ENCODE measurements around the gene PACSIN3.

PACSIN3 gene

GRCh38 chr11:47164321-47164720 lies 21.9 kb downstream of the PACSIN3 start:
- no CpG with 5 or more reads among the region's 4 CpGs for WGBS (ENCODE audit: insufficient coverage, insufficient read length)
- H3K36me3 ChIP-seq (ENCODE audit: control insufficient read depth, insufficient read depth, low read length), result peaks cover 30% of the 10 kb centered on the region
- no peaks in the 10 kb centered on the region for H3K27me3 ChIP-seq (ENCODE audit: control insufficient read depth, insufficient read depth, low read length)
- no peaks in the 10 kb centered on the region for H3K4me1 ChIP-seq (ENCODE audit: control insufficient read depth, insufficient read depth, low read length)
- no peak for DNase-seq (ENCODE audit: low read depth, low spot score)
- no peak overlapping the region for H3K4me3 ChIP-seq (ENCODE audit: low read length)
- no peak overlapping the region for H3K27ac ChIP-seq (ENCODE audit: low read length)
- H3K9me3 ChIP-seq (ENCODE audit: control insufficient read depth, insufficient read depth, low read length), result no peaks in the 10 kb centered on the region

- Histone ChIP-seq H3K4me1 (ENCODE audit: control insufficient read depth, insufficient read depth, low read length) (no peaks in the 10 kb centered on the region), H3K27ac (ENCODE audit: low read length) (no peak overlapping the region), H3K9me3 (ENCODE audit: control insufficient read depth, insufficient read depth, low read length) (no peaks in the 10 kb centered on the region), H3K4me3 (ENCODE audit: low read length) (no peak overlapping the region), H3K36me3 (ENCODE audit: control insufficient read depth, insufficient read depth, low read length) (peaks cover 30% of the 10 kb centered on the region), H3K27me3 (ENCODE audit: control insufficient read depth, insufficient read depth, low read length) (no peaks in the 10 kb centered on the region)
- DNase-seq (ENCODE audit: low read depth, low spot score), result no peak
- no CpG with 5 or more reads among the region's 15 CpGs for WGBS (ENCODE audit: insufficient coverage, insufficient read length)
Measured at GRCh38 chr11:47163898-47164297, 22.3 kb downstream of the PACSIN3 start.

GRCh38 chr11:47163193-47163592 lies 23.0 kb downstream of the PACSIN3 start:
- peaks cover 29% of the 10 kb centered on the region for H3K36me3 ChIP-seq (ENCODE audit: control insufficient read depth, insufficient read depth, low read length)
- H3K27me3 ChIP-seq (ENCODE audit: control insufficient read depth, insufficient read depth, low read length), result no peaks in the 10 kb centered on the region
- no peak for DNase-seq (ENCODE audit: low read depth, low spot score)
- WGBS (ENCODE audit: insufficient coverage, insufficient read length), result no CpG with 5 or more reads among the region's 3 CpGs
- H3K4me3 ChIP-seq (ENCODE audit: low read length), result no peak overlapping the region
- H3K9me3 ChIP-seq (ENCODE audit: control insufficient read depth, insufficient read depth, low read length), result no peaks in the 10 kb centered on the region
- no peaks in the 10 kb centered on the region for H3K4me1 ChIP-seq (ENCODE audit: control insufficient read depth, insufficient read depth, low read length)
- no peak overlapping the region for H3K27ac ChIP-seq (ENCODE audit: low read length)

- no peak for DNase-seq (ENCODE audit: low read depth, low spot score)
- H3K9me3 ChIP-seq (ENCODE audit: control insufficient read depth, insufficient read depth, low read length), result no peaks in the 10 kb centered on the region
- H3K27me3 ChIP-seq (ENCODE audit: control insufficient read depth, insufficient read depth, low read length), result no peaks in the 10 kb centered on the region
- H3K4me3 ChIP-seq (ENCODE audit: low read length), result no peak overlapping the region
- no CpG with 5 or more reads among the region's 5 CpGs for WGBS (ENCODE audit: insufficient coverage, insufficient read length)
- no peaks in the 10 kb centered on the region for H3K4me1 ChIP-seq (ENCODE audit: control insufficient read depth, insufficient read depth, low read length)
- peaks cover 23% of the 10 kb centered on the region for H3K36me3 ChIP-seq (ENCODE audit: control insufficient read depth, insufficient read depth, low read length)
- H3K27ac ChIP-seq (ENCODE audit: low read length), result no peak overlapping the region
Measured at GRCh38 chr11:47162426-47162825, 23.8 kb downstream of the PACSIN3 start.

GRCh38 chr11:47161890-47162289 lies 24.3 kb downstream of the PACSIN3 start:
- Histone ChIP-seq H3K36me3 (ENCODE audit: control insufficient read depth, insufficient read depth, low read length) (peaks cover 24% of the 10 kb centered on the region), H3K9me3 (ENCODE audit: control insufficient read depth, insufficient read depth, low read length) (no peaks in the 10 kb centered on the region), H3K27me3 (ENCODE audit: control insufficient read depth, insufficient read depth, low read length) (no peaks in the 10 kb centered on the region), H3K4me3 (ENCODE audit: low read length) (no peak overlapping the region), H3K27ac (ENCODE audit: low read length) (no peak overlapping the region), H3K4me1 (ENCODE audit: control insufficient read depth, insufficient read depth, low read length) (no peaks in the 10 kb centered on the region)
- no CpG with 5 or more reads among the region's 9 CpGs for WGBS (ENCODE audit: insufficient coverage, insufficient read length)
- DNase-seq (ENCODE audit: low read depth, low spot score), result no peak

- Histone ChIP-seq H3K27me3 (ENCODE audit: control insufficient read depth, insufficient read depth, low read length) (no peaks in the 10 kb centered on the region), H3K36me3 (ENCODE audit: control insufficient read depth, insufficient read depth, low read length) (peaks cover 19% of the 10 kb centered on the region), H3K4me3 (ENCODE audit: low read length) (no peak overlapping the region), H3K9me3 (ENCODE audit: control insufficient read depth, insufficient read depth, low read length) (no peaks in the 10 kb centered on the region), H3K4me1 (ENCODE audit: control insufficient read depth, insufficient read depth, low read length) (no peaks in the 10 kb centered on the region), H3K27ac (ENCODE audit: low read length) (no peak overlapping the region)
- peak; percentile 89 for DNase-seq (ENCODE audit: low read depth, low spot score)
- WGBS (ENCODE audit: insufficient coverage, insufficient read length), result no CpG with 5 or more reads among the region's 14 CpGs
Measured at GRCh38 chr11:47161134-47161854, 24.9 kb downstream of the PACSIN3 start.

GRCh38 chr11:47160753-47161133 lies 25.5 kb downstream of the PACSIN3 start:
- Histone ChIP-seq H3K27ac (ENCODE audit: low read length) (no peak overlapping the region), H3K9me3 (ENCODE audit: control insufficient read depth, insufficient read depth, low read length) (no peaks in the 10 kb centered on the region), H3K4me3 (ENCODE audit: low read length) (no peak overlapping the region), H3K4me1 (ENCODE audit: control insufficient read depth, insufficient read depth, low read length) (no peaks in the 10 kb centered on the region), H3K27me3 (ENCODE audit: control insufficient read depth, insufficient read depth, low read length) (no peaks in the 10 kb centered on the region), H3K36me3 (ENCODE audit: control insufficient read depth, insufficient read depth, low read length) (peaks cover 15% of the 10 kb centered on the region)
- no CpG with 5 or more reads among the region's 5 CpGs for WGBS (ENCODE audit: insufficient coverage, insufficient read length)
- no peak for DNase-seq (ENCODE audit: low read depth, low spot score)

GRCh38 chr11:47158242-47158641 lies 28.0 kb downstream of the PACSIN3 start:
- H3K9me3 ChIP-seq (ENCODE audit: control insufficient read depth, insufficient read depth, low read length), result no peaks in the 10 kb centered on the region
- no peaks in the 10 kb centered on the region for H3K27me3 ChIP-seq (ENCODE audit: control insufficient read depth, insufficient read depth, low read length)
- WGBS (ENCODE audit: insufficient coverage, insufficient read length), result no CpG with 5 or more reads among the region's 5 CpGs
- H3K27ac ChIP-seq (ENCODE audit: low read length), result no peak overlapping the region
- no peak for DNase-seq (ENCODE audit: low read depth, low spot score)
- H3K4me1 ChIP-seq (ENCODE audit: control insufficient read depth, insufficient read depth, low read length), result no peaks in the 10 kb centered on the region
- peaks cover 3% of the 10 kb centered on the region; the same call in 1 of the 2 replicates for H3K36me3 ChIP-seq (ENCODE audit: control insufficient read depth, insufficient read depth, low read length)
- no peak overlapping the region for H3K4me3 ChIP-seq (ENCODE audit: low read length)

- H3K4me3 ChIP-seq (ENCODE audit: low read length), result no peak overlapping the region
- H3K27me3 ChIP-seq (ENCODE audit: control insufficient read depth, insufficient read depth, low read length), result no peaks in the 10 kb centered on the region
- DNase-seq (ENCODE audit: low read depth, low spot score), result no peak
- H3K36me3 ChIP-seq (ENCODE audit: control insufficient read depth, insufficient read depth, low read length), result peaks cover 3% of the 10 kb centered on the region; the same call in 1 of the 2 replicates
- H3K9me3 ChIP-seq (ENCODE audit: control insufficient read depth, insufficient read depth, low read length), result no peaks in the 10 kb centered on the region
- WGBS (ENCODE audit: insufficient coverage, insufficient read length), result no CpG with 5 or more reads among the region's 8 CpGs
- no peak overlapping the region for H3K27ac ChIP-seq (ENCODE audit: low read length)
- 0 out of 2 replicates have a peak, but pooled peaks cover under 1% of the 10 kb centered on the region for H3K4me1 ChIP-seq (ENCODE audit: control insufficient read depth, insufficient read depth, low read length)
Measured at GRCh38 chr11:47157805-47158204, 28.4 kb downstream of the PACSIN3 start.

- Histone ChIP-seq H3K9me3 (ENCODE audit: control insufficient read depth, insufficient read depth, low read length) (no peaks in the 10 kb centered on the region), H3K27ac (ENCODE audit: low read length) (no peak overlapping the region), H3K4me3 (ENCODE audit: low read length) (no peak overlapping the region), H3K36me3 (ENCODE audit: control insufficient read depth, insufficient read depth, low read length) (peaks cover 3% of the 10 kb centered on the region; the same call in 1 of the 2 replicates), H3K27me3 (ENCODE audit: control insufficient read depth, insufficient read depth, low read length) (no peaks in the 10 kb centered on the region), H3K4me1 (ENCODE audit: control insufficient read depth, insufficient read depth, low read length) (0 out of 2 replicates have a peak, but pooled peaks cover 2% of the 10 kb centered on the region)
- no peak for DNase-seq (ENCODE audit: low read depth, low spot score)
- no CpG with 5 or more reads among the region's 20 CpGs for WGBS (ENCODE audit: insufficient coverage, insufficient read length)
Measured at GRCh38 chr11:47156951-47157350, 29.3 kb downstream of the PACSIN3 start.

GRCh38 chr11:47156333-47156732 lies 29.9 kb downstream of the PACSIN3 start:
- Histone ChIP-seq H3K4me1 (ENCODE audit: control insufficient read depth, insufficient read depth, low read length) (0 out of 2 replicates have a peak, but pooled peaks cover 2% of the 10 kb centered on the region), H3K36me3 (ENCODE audit: control insufficient read depth, insufficient read depth, low read length) (peaks cover 3% of the 10 kb centered on the region; the same call in 1 of the 2 replicates), H3K4me3 (ENCODE audit: low read length) (no peak overlapping the region), H3K9me3 (ENCODE audit: control insufficient read depth, insufficient read depth, low read length) (no peaks in the 10 kb centered on the region), H3K27me3 (ENCODE audit: control insufficient read depth, insufficient read depth, low read length) (no peaks in the 10 kb centered on the region), H3K27ac (ENCODE audit: low read length) (no peak overlapping the region)
- WGBS (ENCODE audit: insufficient coverage, insufficient read length), result no CpG with 5 or more reads among the region's 6 CpGs
- no peak for DNase-seq (ENCODE audit: low read depth, low spot score)

Measured in iPS DF 6.9 (cell line).